K562 (cell line): ENCODE data around the gene IPO9. TPM values are rescaled to one million over a fixed set of nuclear protein-coding genes. Genes with fewer than 3 reads are reported as not detected.

ENCODE experiments used
- ESRRB ChIP-seq: fragments of 250-450 bp; sonication (Bioruptor Pico); IDR thresholded peaks from 2 replicates; pipeline ENCODE4 v1.5.0; 2020; ENCODE audit warnings: mild to moderate bottlenecking, moderate library complexity, borderline replicate concordance
- FOXJ2 ChIP-seq: fragments of 200-800 bp; sonication (Bioruptor generic); IDR thresholded peaks from 2 replicates; pipeline ENCODE4 v1.6.1; 2016; ENCODE audit warnings: missing genetic modification characterization, missing compliant biosample characterization
- HNRNPL ChIP-seq: fragments of 200-400 bp; formaldehyde crosslinking; IDR thresholded peaks from 2 replicates; pipeline ENCODE4 v1.6.1; 2017; ENCODE audit warnings: low read depth, mild to moderate bottlenecking, low read length
- RFX7 ChIP-seq: fragments of 250-450 bp; sonication (Bioruptor Pico); IDR thresholded peaks from 2 replicates; pipeline ENCODE4 v1.5.1; 2021; ENCODE audit warnings: mild to moderate bottlenecking
- SMARCE1 ChIP-seq: fragments of 450-650 bp; IDR thresholded peaks from 2 replicates; pipeline ENCODE4 v1.7.1; 2016; ENCODE audit warnings: mild to moderate bottlenecking
- YY1 ChIP-seq, 3 experiments: IDR thresholded peaks; 2 replicates each; pipeline ENCODE4 v1.6.1; 2011; ENCODE audit warnings: low read length in 2 of 3, mild to moderate bottlenecking in 2 of 3, moderate library complexity in 2 of 3, borderline replicate concordance in 1 of 3, control low read depth in 1 of 3, low read depth in 1 of 3; ENCODE audit not compliant: insufficient read depth in 3 of 3, insufficient replicate concordance in 2 of 3, control insufficient read depth in 1 of 3, insufficient read length in 1 of 3; ENCODE audit errors: extremely low read depth in 1 of 3
- ZNF121 ChIP-seq: sonication (generic); formaldehyde crosslinking; conservative IDR thresholded peaks from 2 replicates; pipeline ENCODE4 v1.8.0; 2022; ENCODE audit warnings: missing genetic modification reagents
- polyA plus RNA-seq, 8 experiments: library from polyadenylated mRNA; depleted of rRNA in 4 of 8; stranded (reverse) in 5 of 8; unstranded in 3 of 8; fragments of >200 nt; fragmentation: Nextera tagmentation in 2 of 8; fragmentation: Illumina TruSeq in 1 of 8; extraction: Ambion mirVana in 2 of 8; extraction: Trizol in 1 of 8; gene quantifications; 2 replicates each; pipeline versions ENCODE4 v1.2.1 to v1.2.3, GENCODE V29; 2011 to 2014; ENCODE audit warnings: inconsistent platforms in 1 of 8, missing spikeins in 1 of 8
- total RNA-seq, 7 experiments: library from RNA; depleted of rRNA in 6 of 7; stranded (reverse); fragments of >200 nt in 6 of 7; fragmentation: Illumina TruSeq in 2 of 7; extraction: Trizol in 2 of 7; gene quantifications; 2 replicates each; pipeline versions ENCODE4 v1.2.1 to v1.2.3, GENCODE V29; 2011 to 2021; ENCODE audit warnings: low replicate concordance in 1 of 7
- TF ChIP-seq, protein P1 (sequence below): sonication (generic); formaldehyde crosslinking; IDR thresholded peaks from 2 replicates; pipeline ENCODE4 v1.8.0; 2022; ENCODE audit warnings: mild to moderate bottlenecking, missing genetic modification reagents
- TF ChIP-seq, protein P2 (sequence below): fragments of 250-450 bp; sonication (Bioruptor Pico); IDR thresholded peaks from 2 replicates; pipeline ENCODE4 v1.4.0; 2020
- TF ChIP-seq, protein P3 (sequence below), 2 experiments: fragments of 250-450 bp in 1 of 2; fragments of 450-650 bp in 1 of 2; sonication (Bioruptor Pico) in 1 of 2; IDR thresholded peaks; 2 replicates each; pipeline versions ENCODE4 v1.6.1 to v1.8.0; 2016 to 2021; ENCODE audit warnings: mild to moderate bottlenecking in 2 of 2, moderate library complexity in 2 of 2, missing compliant biosample characterization in 1 of 2, missing genetic modification characterization in 1 of 2

The IPO9 gene
- total and polyA plus RNA-seq, 9 of the 15 experiments (the other 6 are each of a cell fraction or from before 2014, with no cell fraction given) = 27.9 to 78.6 (median 43.9) TPM

DNA sequence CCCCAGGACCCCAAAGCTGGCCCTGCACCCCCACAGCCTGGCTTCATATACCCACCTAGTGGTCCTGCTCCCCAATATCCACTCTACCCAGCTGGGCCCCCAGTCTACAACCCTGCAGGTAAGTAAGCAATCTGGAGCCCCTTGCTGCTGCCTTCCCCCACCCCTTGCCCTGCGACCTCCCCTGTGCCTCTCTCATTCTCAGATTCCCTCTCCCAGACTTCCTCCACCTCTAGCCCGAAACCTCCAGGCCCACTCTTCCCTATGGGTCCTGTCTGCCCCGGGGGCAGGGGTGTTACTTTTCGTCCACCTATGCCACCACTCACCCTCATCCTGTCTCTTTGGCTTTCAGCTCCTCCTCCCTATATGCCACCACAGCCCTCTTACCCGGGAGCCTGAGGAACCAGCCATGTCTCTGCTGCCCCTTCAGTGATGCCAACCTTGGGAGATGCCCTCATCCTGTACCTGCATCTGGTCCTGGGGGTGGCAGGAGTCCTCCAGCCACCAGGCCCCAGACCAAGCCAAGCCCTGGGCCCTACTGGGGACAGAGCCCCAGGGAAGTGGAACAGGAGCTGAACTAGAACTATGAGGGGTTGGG lies 62.6 kb downstream of the IPO9 start (continued):
- TF ChIP-seq ZNF121 (CRISPR knock-in tag) (no peak), YY1 (IDR thresholded peaks at IDR 0.05; ENCODE audit: borderline replicate concordance in 1 of 3, control insufficient read depth in 1 of 3, extremely low read depth in 1 of 3, insufficient read depth in 3 of 3, insufficient read length in 1 of 3, insufficient replicate concordance in 2 of 3, low read depth in 1 of 3, low read length in 2 of 3) (no peak), FOXJ2 (no peak), ESRRB (no peak), RFX7 (CRISPR knock-in tag) (no peak), SMARCE1 (no peak), HNRNPL (no peak)
- TF ChIP-seq, protein P1, sequence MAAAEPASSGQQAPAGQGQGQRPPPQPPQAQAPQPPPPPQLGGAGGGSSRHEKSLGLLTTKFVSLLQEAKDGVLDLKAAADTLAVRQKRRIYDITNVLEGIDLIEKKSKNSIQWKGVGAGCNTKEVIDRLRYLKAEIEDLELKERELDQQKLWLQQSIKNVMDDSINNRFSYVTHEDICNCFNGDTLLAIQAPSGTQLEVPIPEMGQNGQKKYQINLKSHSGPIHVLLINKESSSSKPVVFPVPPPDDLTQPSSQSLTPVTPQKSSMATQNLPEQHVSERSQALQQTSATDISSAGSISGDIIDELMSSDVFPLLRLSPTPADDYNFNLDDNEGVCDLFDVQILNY (CRISPR knock-in tag) = no peak
- TF ChIP-seq, protein P2, sequence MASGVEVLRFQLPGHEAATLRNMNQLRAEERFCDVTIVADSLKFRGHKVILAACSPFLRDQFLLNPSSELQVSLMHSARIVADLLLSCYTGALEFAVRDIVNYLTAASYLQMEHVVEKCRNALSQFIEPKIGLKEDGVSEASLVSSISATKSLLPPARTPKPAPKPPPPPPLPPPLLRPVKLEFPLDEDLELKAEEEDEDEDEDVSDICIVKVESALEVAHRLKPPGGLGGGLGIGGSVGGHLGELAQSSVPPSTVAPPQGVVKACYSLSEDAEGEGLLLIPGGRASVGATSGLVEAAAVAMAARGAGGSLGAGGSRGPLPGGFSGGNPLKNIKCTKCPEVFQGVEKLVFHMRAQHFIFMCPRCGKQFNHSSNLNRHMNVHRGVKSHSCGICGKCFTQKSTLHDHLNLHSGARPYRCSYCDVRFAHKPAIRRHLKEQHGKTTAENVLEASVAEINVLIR (CRISPR knock-in tag) = no peak
- TF ChIP-seq, protein P3, sequence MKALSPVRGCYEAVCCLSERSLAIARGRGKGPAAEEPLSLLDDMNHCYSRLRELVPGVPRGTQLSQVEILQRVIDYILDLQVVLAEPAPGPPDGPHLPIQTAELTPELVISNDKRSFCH (CRISPR knock-in tag; IDR thresholded peaks at IDR 0.05) = no peak
- TF ChIP-seq, protein P3 (tag; IDR thresholded peaks at IDR 0.05) = no peak
- TF ChIP-seq, all 486 proteins: peak for 0
